DND-41 (cell line): ENCODE results near the gene HPS1.

Experiments
- CTCF ChIP-seq: IDR thresholded peaks from 2 replicates; pipeline ENCODE4 v1.5.1; 2012; ENCODE audit warnings: borderline replicate concordance, low read length, moderate library complexity, mild to moderate bottlenecking; ENCODE audit not compliant: poor library complexity, severe bottlenecking; ENCODE audit errors: extremely low read depth
- EZH2 ChIP-seq: IDR thresholded peaks from 3 replicates; pipeline ENCODE4 v1.6.1; 2012; ENCODE audit warnings: borderline replicate concordance, low read depth, mild to moderate bottlenecking, moderate library complexity, low read length, inconsistent platforms; ENCODE audit not compliant: severe bottlenecking

DNA sequence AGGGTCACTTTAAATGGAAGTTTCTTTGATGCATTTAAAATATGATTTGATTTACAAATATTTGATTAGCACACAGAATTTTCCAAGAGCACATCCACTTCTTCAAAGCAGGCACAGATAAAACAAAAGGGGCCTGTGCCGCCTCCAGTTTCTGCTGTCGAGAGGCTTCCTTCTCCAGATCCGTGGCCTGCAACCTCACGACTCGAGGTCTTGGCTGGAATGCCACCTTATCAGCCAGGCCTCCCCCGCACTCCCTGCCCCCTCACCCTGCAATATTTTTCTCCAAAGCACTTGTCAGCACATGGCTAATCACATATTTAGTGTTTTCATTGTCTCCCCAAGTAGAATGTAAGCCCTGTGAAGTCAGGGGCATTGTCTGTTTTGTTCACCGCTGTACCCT, 44.3 kb downstream of the HPS1 start:
- no peak for TF ChIP-seq CTCF
- no peak for TF ChIP-seq EZH2
